A673 (cell line): Measurements from ENCODE around the gene KCNJ5.

Experiments
- CTCF ChIP-seq: fragments of 300-800, 200-600 bp; sonication (generic); conservative IDR thresholded peaks from 2 replicates; pipeline ENCODE4 v1.5.1; 2017; ENCODE audit warnings: low read depth, mild to moderate bottlenecking, antibody characterized with exemption, low read length, moderate library complexity, mixed read lengths
- EZH2 ChIP-seq: fragments of 200-600 bp; sonication (generic); IDR thresholded peaks from 2 replicates; pipeline ENCODE4 v1.6.1; 2017; ENCODE audit warnings: borderline replicate concordance, low read depth, mild to moderate bottlenecking, mixed read lengths, antibody characterized with exemption, low read length; ENCODE audit not compliant: poor library complexity, severe bottlenecking

GRCh38 chr11:128917144-128917724, 26.1 kb downstream of the KCNJ5 start:
- TF ChIP-seq CTCF (no peak), EZH2 (no peak)
